MCF 10A (cell line): ENCODE results near the gene KLHL36. TPM values are rescaled to one million over a fixed set of nuclear protein-coding genes. Genes with fewer than 3 reads are reported as not detected.
A peak's percentile ranks its signal among the peaks of the same experiment; 100 is the strongest.

Source experiments
- BruUV-seq: library from RNA; stranded (reverse); fragments of 400-500 nt; replicated peaks from 2 replicates; lab custom pipeline; 2021; lab: Mats Ljungman, UMichigan
- CTCF ChIA-PET: fragments of 300-600 bp; sonication (Branson Sonifier 250); formaldehyde crosslinking; extraction: SDS; loops from one replicate; lab custom pipeline; 2021; ENCODE audit warnings: antibody characterized with exemption, inconsistent platforms; lab: Yijun Ruan, JAX
- POLR2A ChIA-PET: fragments of 300-600, 350-650 bp; sonication (Branson Sonifier 250); formaldehyde crosslinking; extraction: SDS; loops from one replicate; lab custom pipeline; 2020; ENCODE audit warnings: antibody characterized with exemption, inconsistent platforms; lab: Yijun Ruan, JAX
- DNase-seq: peaks from one replicate; pipeline ENCODE4 v3.0.0-alpha.2; 2018; ENCODE audit not compliant: unreplicated experiment
- H3K27ac Mint-ChIP-seq: one replicate; pipeline ENCODE4 v1.8.0; 2022; ENCODE audit warnings: mild to moderate bottlenecking, low read depth, mixed read lengths; ENCODE audit not compliant: unreplicated experiment
- H3K27me3 Mint-ChIP-seq: one replicate; pipeline ENCODE4 v1.8.0; 2022; ENCODE audit warnings: mixed read lengths; ENCODE audit not compliant: insufficient read depth, unreplicated experiment
- H3K36me3 Mint-ChIP-seq: one replicate; pipeline ENCODE4 v1.8.0; 2022; ENCODE audit warnings: mild to moderate bottlenecking, moderate library complexity, mixed read lengths; ENCODE audit not compliant: insufficient read depth, unreplicated experiment
- H3K4me1 Mint-ChIP-seq: one replicate; pipeline ENCODE4 v1.8.0; 2022; ENCODE audit warnings: mixed read lengths; ENCODE audit not compliant: insufficient read depth, unreplicated experiment
- H3K4me3 Mint-ChIP-seq: one replicate; pipeline ENCODE4 v1.8.0; 2022; ENCODE audit warnings: mild to moderate bottlenecking, moderate library complexity, mixed read lengths; ENCODE audit not compliant: unreplicated experiment
- H3K9me3 Mint-ChIP-seq: one replicate; pipeline ENCODE4 v1.8.0; 2022; ENCODE audit warnings: mixed read lengths; ENCODE audit not compliant: unreplicated experiment
- intact Hi-C: fragments of 100-400 bp; cut with micrococcal nuclease; formaldehyde crosslinking; loops from 2 replicates; pipeline ENCODE4 v1.14.1; 2022
- total RNA-seq: library from RNA; stranded (reverse); gene quantifications from 2 replicates; pipeline ENCODE4 v1.2.3, GENCODE V29; 2022
- TF ChIP-seq, protein P1 (sequence below): fragments of 200-600 bp; IDR thresholded peaks from one replicate; pipeline ENCODE4 v1.8.0; 2022; ENCODE audit warnings: antibody characterized with exemption, mild to moderate bottlenecking; ENCODE audit not compliant: unreplicated experiment

The KLHL36 gene
- total RNA-seq, 1 experiment from 2014 or later = 38.4 TPM

DNA sequence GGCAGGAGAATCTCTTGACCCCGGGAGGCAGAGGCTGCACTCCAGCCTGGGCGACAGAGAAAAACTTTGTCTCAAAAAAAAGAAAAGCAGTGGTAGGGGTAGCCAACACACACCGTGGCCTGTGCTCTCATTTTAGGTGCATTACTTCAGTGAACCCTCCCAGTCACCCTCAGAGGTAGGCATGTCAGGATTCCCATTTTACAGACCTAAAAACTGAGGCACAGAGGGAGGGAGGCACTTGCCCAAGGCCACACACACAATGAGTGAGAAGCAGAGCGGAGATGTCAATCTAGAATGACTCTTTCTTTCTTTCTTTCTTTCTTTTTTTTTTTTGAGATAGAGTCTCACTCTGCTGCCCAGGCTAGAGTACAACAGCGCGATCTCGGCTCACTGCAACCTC, 35.6 kb upstream of the KLHL36 start:
- CTCF ChIA-PET = interaction anchor here (0.7 to 1.0 kb wide), 3 partner anchors 8 to 1925 kb away, joined by 3 to 4 read pairs (median 3); no protein-coding TSS in a partner anchor
- no peak for DNase-seq
- Mint-ChIP-seq H3K4me1 (peaks cover 14% of the 10 kb centered on the region), H3K36me3 (peaks cover 20% of the 10 kb centered on the region), H3K27ac (no peak overlapping the region), H3K27me3 (no peaks in the 10 kb centered on the region), H3K9me3 (no peaks in the 10 kb centered on the region), H3K4me3 (no peak overlapping the region)
- TF ChIP-seq, protein P1, sequence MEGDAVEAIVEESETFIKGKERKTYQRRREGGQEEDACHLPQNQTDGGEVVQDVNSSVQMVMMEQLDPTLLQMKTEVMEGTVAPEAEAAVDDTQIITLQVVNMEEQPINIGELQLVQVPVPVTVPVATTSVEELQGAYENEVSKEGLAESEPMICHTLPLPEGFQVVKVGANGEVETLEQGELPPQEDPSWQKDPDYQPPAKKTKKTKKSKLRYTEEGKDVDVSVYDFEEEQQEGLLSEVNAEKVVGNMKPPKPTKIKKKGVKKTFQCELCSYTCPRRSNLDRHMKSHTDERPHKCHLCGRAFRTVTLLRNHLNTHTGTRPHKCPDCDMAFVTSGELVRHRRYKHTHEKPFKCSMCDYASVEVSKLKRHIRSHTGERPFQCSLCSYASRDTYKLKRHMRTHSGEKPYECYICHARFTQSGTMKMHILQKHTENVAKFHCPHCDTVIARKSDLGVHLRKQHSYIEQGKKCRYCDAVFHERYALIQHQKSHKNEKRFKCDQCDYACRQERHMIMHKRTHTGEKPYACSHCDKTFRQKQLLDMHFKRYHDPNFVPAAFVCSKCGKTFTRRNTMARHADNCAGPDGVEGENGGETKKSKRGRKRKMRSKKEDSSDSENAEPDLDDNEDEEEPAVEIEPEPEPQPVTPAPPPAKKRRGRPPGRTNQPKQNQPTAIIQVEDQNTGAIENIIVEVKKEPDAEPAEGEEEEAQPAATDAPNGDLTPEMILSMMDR = no peak
- POLR2A ChIA-PET = interaction anchor here (0.8 kb wide), 1 partner anchor 361 kb away, joined by 4 read pairs; no protein-coding TSS in a partner anchor
- intact Hi-C loops = no loop called here
- no TSS peak for BruUV-seq

DNA sequence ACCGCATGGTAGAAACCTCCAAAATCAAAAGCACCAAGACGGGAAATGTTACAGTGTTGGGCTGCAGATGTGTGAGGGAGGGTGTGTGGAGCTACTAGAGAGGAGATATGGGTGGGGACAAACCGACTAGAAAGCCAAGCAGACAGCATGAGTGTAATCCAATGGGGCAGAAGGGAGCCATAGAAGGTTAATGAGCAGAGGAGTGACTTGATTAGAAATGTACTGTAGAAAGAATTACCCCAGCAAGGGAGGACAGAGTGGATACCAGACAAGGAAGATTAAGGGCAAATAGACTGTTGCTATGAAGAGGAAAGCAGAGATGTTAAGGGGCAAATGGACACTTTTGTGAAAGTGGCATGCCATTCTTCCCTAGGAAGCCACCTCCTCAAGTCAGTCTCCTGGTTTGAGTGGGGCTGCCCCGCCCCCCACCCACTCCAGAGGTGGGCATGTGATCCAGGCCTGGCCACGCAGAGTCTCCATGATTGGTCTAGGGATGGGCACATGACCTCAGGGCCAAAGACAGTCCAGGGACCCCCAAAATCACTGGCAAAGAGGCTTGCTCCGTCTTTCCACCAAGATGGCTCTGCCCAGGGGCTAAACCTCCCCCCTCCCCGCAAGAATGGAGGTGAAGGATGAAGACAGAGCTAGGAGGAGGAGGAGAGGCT, 34.8 kb upstream of the KLHL36 start:
- POLR2A ChIA-PET = no interaction called here
- H3K4me3 Mint-ChIP-seq = no peak overlapping the region
- H3K4me1 Mint-ChIP-seq = peaks cover 16% of the 10 kb centered on the region
- H3K27me3 Mint-ChIP-seq = no peaks in the 10 kb centered on the region
- no peak for DNase-seq
- peaks cover 20% of the 10 kb centered on the region for H3K36me3 Mint-ChIP-seq
- intact Hi-C loops = no loop called here
- TF ChIP-seq, protein P1 = no peak
- H3K9me3 Mint-ChIP-seq = no peaks in the 10 kb centered on the region
- no TSS peak for BruUV-seq
- CTCF ChIA-PET = interaction anchor here (0.6 to 0.8 kb wide), 3 partner anchors 8 to 1924 kb away, joined by 3 read pairs; no protein-coding TSS in a partner anchor
- peak overlapping the region; percentile 68 for H3K27ac Mint-ChIP-seq

DNA sequence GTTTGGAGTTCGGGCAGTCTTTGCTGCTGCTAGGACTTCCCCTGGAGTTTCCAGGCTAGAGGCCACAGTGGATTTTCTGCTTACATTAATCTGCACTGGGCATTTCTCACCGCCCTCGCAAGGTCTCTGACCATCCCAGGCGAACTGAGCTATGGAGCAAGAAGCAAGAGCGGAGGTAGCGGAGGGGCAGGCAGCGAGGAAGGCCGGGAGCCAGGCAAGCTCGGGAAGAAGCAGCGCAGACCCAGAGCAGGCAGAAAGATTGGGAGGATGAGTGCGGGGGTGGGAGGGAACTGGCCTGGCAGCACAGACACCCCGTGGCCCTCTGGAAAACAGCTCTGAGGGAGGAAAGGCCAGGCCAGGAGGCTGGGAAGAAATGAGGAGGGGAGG, 34.2 kb upstream of the KLHL36 start:
- no peak overlapping the region for H3K4me3 Mint-ChIP-seq

DNA sequence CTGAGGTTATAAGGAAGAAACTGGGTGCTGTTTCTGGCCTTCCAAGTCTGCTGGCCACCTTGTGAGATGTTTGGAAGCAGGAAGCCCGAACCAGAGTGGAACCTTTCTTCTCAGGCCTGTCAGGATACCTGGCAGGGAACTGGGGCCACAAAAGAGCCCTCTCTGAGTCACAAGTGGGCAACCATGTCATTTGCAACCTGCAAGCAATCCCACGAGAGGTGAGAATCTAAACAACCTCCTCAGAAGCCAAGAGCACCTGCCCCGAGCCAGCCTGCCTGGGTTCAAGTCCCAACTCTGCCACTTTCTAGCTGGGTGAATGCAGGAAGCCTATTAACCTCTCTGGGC, 33.7 kb upstream of the KLHL36 start:
- Mint-ChIP-seq H3K27ac (no peak overlapping the region), H3K4me3 (no peak overlapping the region), H3K27me3 (no peaks in the 10 kb centered on the region), H3K4me1 (peaks cover 25% of the 10 kb centered on the region), H3K36me3 (peaks cover 16% of the 10 kb centered on the region), H3K9me3 (no peaks in the 10 kb centered on the region)
- TF ChIP-seq, protein P1 = no peak
- no TSS peak for BruUV-seq
- CTCF ChIA-PET = no interaction called here
- intact Hi-C loops = no loop called here
- POLR2A ChIA-PET = no interaction called here
- DNase-seq = no peak

More for the DNA sequence above, 34.2 kb upstream of the KLHL36 start:
- BruUV-seq = no TSS peak
- TF ChIP-seq, protein P1 = no peak
- Mint-ChIP-seq H3K9me3 (no peaks in the 10 kb centered on the region), H3K27me3 (no peaks in the 10 kb centered on the region), H3K36me3 (peaks cover 20% of the 10 kb centered on the region), H3K27ac (peak overlapping the region; percentile 68), H3K4me1 (peaks cover 21% of the 10 kb centered on the region)
- ChIA-PET CTCF (interaction anchor here (0.6 kb wide), 1 partner anchor 100 kb away, joined by 3 read pairs; no protein-coding TSS in a partner anchor), POLR2A (no interaction called here)
- intact Hi-C loops = no loop called here
- DNase-seq = no peak
